ENCODE measurements around the gene ADAMTS10. TPM values are rescaled to one million over a fixed set of nuclear protein-coding genes. Genes with fewer than 3 reads are reported as not detected.

Gene ADAMTS10
- total and polyA plus RNA-seq, 2 of the 8 experiments (the other 6 are each of a cell fraction or from before 2014, with no cell fraction given) = 6.9 to 17.4 TPM

- Histone ChIP-seq H4K91ac (replicated peaks; ENCODE audit: insufficient read length, low read length) (no peak overlapping the region), H3K4me1 (replicated peaks in 1 of 4; ENCODE audit: control insufficient read depth in 3 of 4, insufficient read depth in 4 of 4, low read length in 3 of 4) (no peaks in the 10 kb centered on the region), H3K23ac (ENCODE audit: insufficient read length) (no peak overlapping the region), H3K79me2 (ENCODE audit: control insufficient read depth in 1 of 2, insufficient read depth in 2 of 2, low read length in 2 of 2) (no peaks in the 10 kb centered on the region), H3K23me2 (ENCODE audit: low read depth, low read length) (no peaks in the 10 kb centered on the region), H2BK120ac (replicated peaks; ENCODE audit: low read depth, low read length) (no peak overlapping the region), H3K9ac (replicated peaks in 1 of 4; ENCODE audit: extremely low read depth in 1 of 4, low read depth in 3 of 4, low read length in 3 of 4) (no peak overlapping the region), H3K27ac (ENCODE audit: low read depth, low read length) (no peak overlapping the region), H2BK20ac (ENCODE audit: low read length) (no peak overlapping the region), H4K8ac (ENCODE audit: extremely low read depth, insufficient read depth, low read length) (no peak overlapping the region; the same call in 1 of the 2 replicates), H3K79me1 (ENCODE audit: low read depth, low read length) (no peaks in the 10 kb centered on the region), H3K14ac (ENCODE audit: insufficient read length) (no peak overlapping the region), H3K9me3 (ENCODE audit: insufficient read depth in 2 of 2, low read depth in 1 of 2, low read length in 1 of 2) (no peaks in the 10 kb centered on the region), H4K20me1 (replicated peaks in 1 of 2; ENCODE audit: control insufficient read depth in 1 of 2, insufficient read depth in 2 of 2, low read length in 2 of 2) (no peaks in the 10 kb centered on the region), H3K36me3 (ENCODE audit: control insufficient read depth in 2 of 4, insufficient read depth in 4 of 4, low read length in 3 of 4) (peaks cover 0 to 3% (median 0%) of the 10 kb centered on the region in 4 experiments; a peak in 1 of 8 replicates), H2AK5ac (ENCODE audit: low read depth, low read length) (no peak overlapping the region), H3K4me3 (ENCODE audit: extremely low read depth in 1 of 4, insufficient read depth in 2 of 4, low read depth in 3 of 4, low read length in 4 of 4) (no peak overlapping the region), H4K5ac (ENCODE audit: insufficient read length, low read depth, low read length) (no peak overlapping the region), H2BK5ac (ENCODE audit: low read depth, low read length) (no peak overlapping the region), H2BK12ac (ENCODE audit: low read depth, low read length) (no peak overlapping the region), H3K27me3 (replicated peaks in 1 of 4; ENCODE audit: control insufficient read depth in 3 of 4, extremely low read depth in 1 of 4, insufficient read depth in 3 of 4, low read length in 3 of 4) (no peaks in the 10 kb centered on the region), H2AFZ (ENCODE audit: low read length) (no peak overlapping the region), H3K4ac (replicated peaks; ENCODE audit: insufficient read length, low read depth, low read length) (no peak overlapping the region), H3K18ac (ENCODE audit: extremely low read depth, low read length) (no peak overlapping the region), H2BK15ac (ENCODE audit: low read length) (no peak overlapping the region), H3K4me2 (ENCODE audit: insufficient read depth in 1 of 2, low read depth in 2 of 2, low read length in 2 of 2) (no peak overlapping the region), H3K56ac (replicated peaks; ENCODE audit: insufficient read length, low read depth, low read length) (no peak overlapping the region)
- FAIRE-seq (no peak), DNase-seq (ENCODE audit: low read depth in 1 of 2, low spot score in 2 of 2) (no peak)
- POLR2A ChIA-PET (ENCODE audit: partially characterized antibody) = no interaction called here
- WGBS, 2 experiments (ENCODE audit: extremely low coverage in 1 of 2, insufficient coverage in 1 of 2, insufficient read length in 1 of 2, insufficient replicate concordance in 2 of 2, low coverage in 1 of 2, low lambda C conversion rate in 2 of 2, missing lambda C conversion rate in 1 of 2) = 91% methylated on average over 20 of the region's 20 CpGs; no CpG with 5 or more reads in 1 of the 2 experiments
- CTCF ChIA-PET (ENCODE audit: partially characterized antibody) = interaction anchor here (0.7 to 1.4 kb wide), 3 partner anchors 19 to 71 kb away, joined by 3 read pairs; no protein-coding TSS in a partner anchor
- TF ChIP-seq CBX5 (IDR thresholded peaks at IDR 0.05; ENCODE audit: low read depth, low read length) (no peak), BRCA1 (IDR thresholded peaks at IDR 0.05; ENCODE audit: low read depth, low read length) (no peak), TCF12 (IDR thresholded peaks at IDR 0.05; ENCODE audit: low read depth, low read length) (no peak), TAF7 (optimal IDR thresholded peaks at IDR 0.05; ENCODE audit: borderline replicate concordance, low read depth, low read length) (no peak), PHF8 (conservative IDR thresholded peaks at IDR 0.05; ENCODE audit: low read depth, low read length) (no peak), CHD1 (IDR thresholded peaks at IDR 0.05; ENCODE audit: low read depth, low read length) (no peak), NRF1 (IDR thresholded peaks at IDR 0.05; ENCODE audit: low read depth, low read length) (no peak), RNF2 (IDR thresholded peaks at IDR 0.05; ENCODE audit: borderline replicate concordance, low read depth, low read length, missing control alignments, poor library complexity, severe bottlenecking) (no peak), POU5F1 (IDR thresholded peaks at IDR 0.05; ENCODE audit: low read depth, low read length) (no peak), SIN3A (conservative IDR thresholded peaks at IDR 0.05 in 1 of 2, IDR thresholded peaks at IDR 0.05 in 1 of 2; ENCODE audit: low read depth in 1 of 2, low read length in 2 of 2) (no peak), ZNF274 (IDR thresholded peaks at IDR 0.05; ENCODE audit: borderline replicate concordance, extremely low read depth, low read length) (no peak), FOSL1 (IDR thresholded peaks at IDR 0.05; ENCODE audit: insufficient read depth, low read depth, low read length) (no peak)
- TF ChIP-seq, protein P1, sequence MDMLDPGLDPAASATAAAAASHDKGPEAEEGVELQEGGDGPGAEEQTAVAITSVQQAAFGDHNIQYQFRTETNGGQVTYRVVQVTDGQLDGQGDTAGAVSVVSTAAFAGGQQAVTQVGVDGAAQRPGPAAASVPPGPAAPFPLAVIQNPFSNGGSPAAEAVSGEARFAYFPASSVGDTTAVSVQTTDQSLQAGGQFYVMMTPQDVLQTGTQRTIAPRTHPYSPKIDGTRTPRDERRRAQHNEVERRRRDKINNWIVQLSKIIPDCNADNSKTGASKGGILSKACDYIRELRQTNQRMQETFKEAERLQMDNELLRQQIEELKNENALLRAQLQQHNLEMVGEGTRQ (IDR thresholded peaks at IDR 0.05; ENCODE audit: low read length) = no peak
Observed at GRCh38 chr19:8544168-8544567, 66.3 kb downstream of the ADAMTS10 start.
